CD4-positive, alpha-beta T cell treated with Interleukin-4 for 1 hour (primary cell): ENCODE data around the gene TPCN1.

Source experiments
- DNase-seq, 2 donors: peaks; one replicate each; pipeline ENCODE4 v3.0.0-alpha.2; 2020 to 2022

TPCN1 gene

GRCh38 chr12:113242560-113242959 lies 21.3 kb downstream of the TPCN1 start:
- no peak for DNase-seq

DNA sequence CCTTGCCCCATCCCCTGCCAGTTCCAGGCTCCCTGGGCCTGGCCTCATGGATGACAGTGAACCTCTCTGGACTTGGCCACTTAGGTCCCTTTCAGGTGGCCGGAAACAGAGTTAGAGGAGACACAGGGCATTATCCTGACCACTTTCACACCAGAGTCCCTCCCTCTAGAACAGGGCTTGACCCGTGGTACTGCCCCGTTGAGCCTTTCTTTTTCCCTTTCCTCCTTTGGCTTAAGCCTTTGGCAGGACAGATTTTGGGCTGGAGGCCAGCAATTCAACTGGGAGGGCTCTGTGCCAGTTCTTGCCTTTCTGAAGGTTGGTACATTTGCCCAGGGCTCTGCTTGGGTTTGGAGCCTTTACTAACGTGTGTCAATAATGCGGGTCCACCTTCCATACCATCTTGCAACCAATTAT lies 22.8 kb downstream of the TPCN1 start:
- DNase-seq, result no peak

GRCh38 chr12:113244478-113244958 lies 23.3 kb downstream of the TPCN1 start:
- DNase-seq, result no peak

GRCh38 chr12:113245695-113246477 lies 24.6 kb downstream of the TPCN1 start:
- DNase-seq, result no peak

- DNase-seq, result no peak
Measured at GRCh38 chr12:113246478-113247122, 25.3 kb downstream of the TPCN1 start.

DNA sequence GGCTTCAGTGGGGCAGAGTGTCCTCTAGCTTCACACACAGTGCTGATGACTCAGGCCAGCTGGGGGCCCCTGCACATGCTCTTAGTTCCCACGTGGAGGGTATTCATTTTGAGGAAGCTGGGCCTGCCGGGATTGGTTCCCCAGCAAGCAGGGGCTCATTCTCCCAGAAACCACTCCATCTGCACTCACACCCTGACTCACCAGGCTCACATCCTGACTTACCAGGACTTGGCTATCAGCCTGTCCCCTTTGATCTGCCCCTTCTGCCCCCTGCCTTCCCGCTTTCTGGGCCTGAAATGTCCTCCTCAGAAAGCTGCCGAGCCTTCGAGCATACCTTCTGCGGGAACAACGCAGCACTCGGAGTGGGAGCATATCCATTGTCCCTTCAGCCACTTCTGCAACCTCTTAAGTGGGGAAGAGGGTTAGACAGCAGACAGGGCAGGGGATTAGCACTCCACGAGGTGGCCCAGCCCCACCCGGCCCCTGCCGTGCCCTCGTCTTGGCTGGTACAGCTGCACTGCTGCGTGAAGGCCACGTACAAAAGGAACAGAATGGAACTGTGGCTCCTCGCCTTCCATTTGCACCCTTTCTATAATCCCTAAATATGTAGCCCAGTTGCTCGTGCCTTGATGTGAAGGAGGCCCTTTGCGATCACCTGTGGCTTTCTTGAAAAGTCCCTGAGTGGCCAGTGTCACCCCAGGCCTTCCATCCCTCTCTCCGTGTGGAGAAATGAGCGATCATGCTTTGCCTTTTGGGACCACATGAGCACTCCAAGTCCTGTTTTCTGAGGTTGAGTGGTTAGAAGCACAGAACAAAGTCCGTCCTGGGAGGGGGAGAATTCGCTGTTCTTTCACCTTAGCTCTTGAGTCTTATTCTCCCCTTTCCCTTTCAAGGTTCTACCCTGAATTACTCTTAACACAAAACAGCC lies 26.1 kb downstream of the TPCN1 start:
- peak in 1 of 2 donors; percentile 19 for DNase-seq

DNA sequence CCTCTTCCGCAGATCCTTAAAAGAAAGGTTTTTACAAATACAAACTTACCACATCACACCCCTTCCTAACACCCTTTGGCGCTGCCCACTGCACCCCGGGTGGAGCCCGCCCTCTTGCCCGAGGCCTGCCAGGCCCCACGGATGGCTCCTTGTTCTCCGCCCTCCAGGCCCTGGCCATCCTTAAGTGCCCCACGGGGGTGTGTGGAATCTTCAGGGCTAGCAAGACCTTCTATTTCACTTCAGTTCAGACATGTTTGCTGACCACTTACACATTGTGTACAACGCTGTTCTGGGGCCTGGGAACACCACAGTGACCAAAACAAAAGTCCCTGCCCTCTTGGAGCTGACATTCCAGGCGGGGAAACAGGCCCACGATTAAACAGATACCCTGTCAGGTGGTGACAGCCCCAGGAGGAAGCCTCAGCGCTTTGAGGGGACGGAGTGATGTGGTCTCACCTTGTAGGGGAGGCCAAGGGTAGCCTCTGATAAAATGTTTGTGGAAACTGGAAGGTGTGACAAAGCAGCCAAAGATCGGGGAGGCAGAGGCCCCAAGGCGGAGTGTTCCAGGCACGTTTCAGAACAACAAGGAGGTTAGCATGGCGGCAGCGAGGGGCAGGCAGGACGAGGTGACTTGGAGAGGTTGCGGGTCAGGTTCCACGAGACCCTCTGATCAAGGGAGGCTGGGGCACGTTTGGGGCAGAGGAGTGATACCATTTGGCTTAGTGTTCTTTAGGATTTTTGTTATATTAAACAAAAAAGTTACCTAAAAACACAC lies 27.0 kb downstream of the TPCN1 start:
- no peak for DNase-seq

GRCh38 chr12:113248842-113249435 lies 27.7 kb downstream of the TPCN1 start:
- DNase-seq, result no peak

DNA sequence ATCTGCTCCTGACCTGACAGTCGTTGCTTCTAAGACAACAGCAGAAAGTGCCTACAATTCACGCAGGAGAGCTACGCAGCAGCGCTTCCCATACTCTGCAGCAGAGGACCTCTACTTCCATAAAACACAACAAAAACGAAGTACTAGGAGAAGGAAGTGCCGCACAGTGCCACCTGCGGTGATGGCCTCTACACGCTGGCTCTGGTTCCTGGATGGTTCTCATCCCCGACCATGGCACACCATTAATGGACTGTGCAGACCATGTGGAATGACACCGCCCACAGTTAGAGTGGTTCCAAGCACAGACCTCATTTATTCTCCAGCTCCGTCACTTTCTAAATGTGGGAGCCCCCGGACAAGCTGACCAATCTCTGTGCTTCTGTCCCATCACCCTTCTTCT lies 28.3 kb downstream of the TPCN1 start:
- DNase-seq, result no peak

GRCh38 chr12:113250045-113250444 lies 28.8 kb downstream of the TPCN1 start:
- no peak for DNase-seq

- DNase-seq, result no peak
Measured at GRCh38 chr12:113251404-113252070, 30.3 kb downstream of the TPCN1 start.

DNA sequence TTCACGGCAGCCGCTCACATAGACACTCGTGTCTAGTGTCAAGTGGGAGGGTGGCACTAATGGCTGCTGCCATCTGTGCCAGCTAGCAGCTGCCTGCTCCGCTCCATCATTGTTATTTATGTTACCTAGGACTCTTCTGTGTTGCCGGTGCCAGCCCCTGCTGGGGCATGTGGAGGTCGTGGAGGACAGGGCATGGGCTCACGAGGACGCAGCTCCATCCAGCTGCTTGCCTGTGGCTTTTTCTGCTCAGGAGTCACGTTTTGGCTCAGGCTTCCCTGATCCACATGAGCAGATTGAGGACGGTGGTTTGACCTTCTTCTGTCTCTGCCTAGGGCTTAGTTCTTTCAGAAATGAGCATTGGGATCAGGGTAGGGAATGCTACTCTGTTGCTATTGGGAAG lies 31.2 kb downstream of the TPCN1 start:
- DNase-seq, result no peak

DNA sequence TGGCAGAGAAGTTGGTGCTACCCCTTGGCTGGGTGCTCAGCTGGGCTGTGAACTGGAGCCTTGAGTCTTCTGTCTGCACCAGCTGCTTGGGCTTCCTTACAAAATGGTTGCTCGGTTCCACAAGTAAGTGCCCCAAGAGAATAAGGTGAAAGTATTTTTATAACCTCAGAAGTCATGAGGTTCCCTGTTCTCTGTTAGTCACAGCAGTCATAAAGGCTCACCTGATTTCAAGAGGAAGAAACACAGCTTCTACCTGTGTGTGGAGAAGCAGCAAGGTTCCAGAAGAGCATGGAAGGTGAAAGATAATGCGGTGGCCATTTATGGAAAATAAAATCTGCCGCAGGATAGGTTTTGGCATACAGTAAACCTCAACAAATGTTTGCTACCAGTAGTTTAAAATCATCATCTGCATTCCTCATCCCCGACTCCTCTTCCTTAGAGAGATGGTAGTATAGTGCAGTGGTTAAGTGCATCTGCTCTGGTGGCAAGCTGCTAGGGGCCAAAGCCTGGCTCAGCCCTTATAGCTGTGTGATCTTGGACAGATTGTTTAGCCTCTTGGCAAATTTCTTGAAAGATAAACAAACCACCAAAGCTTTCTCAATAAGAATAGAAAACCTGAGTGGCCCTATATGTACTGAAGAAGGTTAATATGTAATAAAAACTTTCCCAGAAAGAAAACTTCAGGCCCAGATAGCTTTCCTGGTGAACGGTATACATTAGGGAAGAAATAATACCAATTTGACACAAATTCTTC lies 32.4 kb downstream of the TPCN1 start:
- no peak for DNase-seq

- DNase-seq, result no peak
Measured at GRCh38 chr12:113254298-113254697, 33.0 kb downstream of the TPCN1 start.

DNA sequence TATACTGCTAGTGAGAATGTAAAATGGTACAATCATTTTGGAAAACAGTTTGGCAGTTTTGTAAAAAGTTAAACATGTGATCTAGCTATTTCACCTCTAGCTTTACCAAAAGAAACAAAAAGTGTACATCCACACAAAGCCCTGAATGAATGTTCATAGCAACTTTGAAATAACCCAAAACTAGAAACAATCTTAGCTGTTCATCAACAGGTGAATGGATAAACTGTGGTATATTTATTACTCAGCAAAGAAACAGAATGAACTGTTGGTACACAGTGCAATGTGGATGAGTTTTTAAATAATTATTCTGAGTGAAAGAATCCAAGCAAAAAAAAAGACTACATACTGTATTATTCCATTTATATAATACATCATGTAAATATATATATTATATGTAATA lies 36.3 kb downstream of the TPCN1 start:
- no peak for DNase-seq

DNA sequence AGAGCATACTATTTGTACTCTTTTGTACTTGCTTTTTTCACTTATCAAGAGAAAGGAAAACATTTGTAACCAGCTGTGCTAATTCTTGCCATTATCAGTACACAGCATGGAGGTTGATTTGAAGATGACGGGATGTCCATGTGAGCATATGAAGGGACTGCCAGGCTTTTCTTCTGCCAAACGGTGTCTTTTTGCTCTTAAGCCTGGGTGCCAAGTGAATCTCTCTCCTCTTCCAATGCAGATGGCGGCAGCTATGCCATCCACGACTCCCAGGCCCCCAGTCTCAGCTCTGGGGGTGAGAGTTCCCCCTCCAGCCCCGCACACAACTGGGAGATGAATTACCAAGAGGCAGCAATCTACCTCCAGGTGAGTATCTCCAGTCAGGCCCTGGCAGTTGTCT lies 38.9 kb downstream of the TPCN1 start:
- DNase-seq, result no peak

- no peak for DNase-seq
Measured at GRCh38 chr12:113260636-113261300, 39.5 kb downstream of the TPCN1 start.

DNA sequence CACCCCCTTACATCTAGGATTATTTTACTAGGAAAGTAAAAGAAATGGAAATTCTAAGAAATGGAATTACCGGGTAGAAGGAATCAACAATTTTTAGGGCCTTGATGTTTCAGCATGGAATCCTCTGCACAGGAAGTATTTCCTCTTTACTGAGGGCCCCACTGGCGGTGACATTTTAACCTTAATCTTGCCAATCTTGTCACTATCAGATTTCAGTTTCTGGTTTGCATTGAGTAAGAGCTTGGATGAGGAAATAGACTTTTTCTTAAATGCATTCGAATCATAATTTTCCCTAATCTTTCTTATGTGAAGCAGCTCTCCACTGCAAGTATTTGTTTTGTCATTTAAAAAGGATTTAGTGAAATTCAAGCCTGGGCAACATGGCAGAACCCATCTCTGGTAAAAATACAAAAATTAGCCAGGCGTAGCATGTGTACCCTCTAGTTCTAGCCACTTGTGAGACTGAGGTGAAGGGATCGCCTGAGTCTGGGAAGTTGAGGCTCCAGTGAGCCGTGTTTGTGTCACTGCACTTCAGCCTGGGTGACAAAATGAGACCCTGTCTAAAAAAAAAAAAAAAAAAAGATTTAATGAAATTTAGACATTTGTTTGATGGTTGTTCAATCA lies 40.7 kb downstream of the TPCN1 start:
- DNase-seq, result peak in 1 of 2 donors; percentile 35

- DNase-seq, result no peak
Measured at GRCh38 chr12:113262710-113263109, 41.4 kb downstream of the TPCN1 start.
